Right renal cortex interstitium (tissue), 3 donors: ENCODE results near the gene SH3BGR. TPM values are rescaled to one million over a fixed set of nuclear protein-coding genes. Genes with fewer than 3 reads are reported as not detected.

ENCODE experiments used
- DNase-seq, 3 donors: peaks; one replicate each; pipeline ENCODE4 v3.0.0-alpha.2; 2013; ENCODE audit warnings: low read depth in 3 of 3, low spot score in 2 of 3
- polyA plus RNA-seq, 3 donors: library from polyadenylated mRNA; unstranded; fragments of 120-200 nt; gene quantifications; one replicate each; pipeline ENCODE4 v1.2.1, GENCODE V29; 2013; ENCODE audit not compliant: insufficient read length in 3 of 3

SH3BGR gene
- polyA plus RNA-seq, 3 donors = 4.5 to 6.8 (median 5.8) TPM

DNA sequence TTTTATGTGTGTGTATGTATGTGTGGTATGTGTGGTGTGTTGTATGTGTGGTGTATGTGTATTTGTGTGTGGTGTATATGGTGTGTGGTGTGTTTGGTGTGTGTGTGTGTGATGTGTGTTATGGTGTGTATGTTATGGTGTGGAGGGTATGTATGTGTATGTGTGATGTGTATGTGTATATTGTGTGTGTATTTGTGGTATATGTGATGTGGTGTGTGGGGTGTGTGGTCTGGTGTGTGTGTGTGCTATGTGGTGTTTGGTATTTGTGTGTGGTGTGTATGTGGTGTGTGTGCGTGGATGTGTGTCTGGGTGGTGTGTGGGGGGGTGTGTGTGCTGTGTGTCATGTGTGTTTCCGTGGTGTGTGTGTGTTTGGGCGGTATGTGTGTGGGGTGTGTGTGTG is 59.3 kb downstream of the SH3BGR start:
- DNase-seq = no peak

DNA sequence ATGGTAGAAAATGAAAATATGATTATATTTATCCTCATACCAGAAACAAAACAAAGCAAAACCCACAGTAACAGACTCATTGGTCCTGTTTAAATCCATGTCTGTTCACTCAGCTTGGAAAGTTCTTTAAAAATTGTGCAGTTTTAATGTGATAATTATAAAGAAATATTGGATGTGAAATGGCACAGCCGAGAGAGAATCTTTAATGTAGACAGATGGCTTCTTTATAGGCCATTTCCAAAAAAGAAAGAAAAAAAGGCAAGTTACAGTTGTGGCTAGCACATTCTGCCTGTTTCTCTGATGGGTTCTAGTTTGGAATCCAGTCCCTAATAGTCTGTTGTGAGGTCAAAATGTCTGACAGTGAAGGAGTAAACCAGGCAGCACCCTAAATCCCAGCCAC is 62.0 kb downstream of the SH3BGR start:
- DNase-seq = no peak

DNA sequence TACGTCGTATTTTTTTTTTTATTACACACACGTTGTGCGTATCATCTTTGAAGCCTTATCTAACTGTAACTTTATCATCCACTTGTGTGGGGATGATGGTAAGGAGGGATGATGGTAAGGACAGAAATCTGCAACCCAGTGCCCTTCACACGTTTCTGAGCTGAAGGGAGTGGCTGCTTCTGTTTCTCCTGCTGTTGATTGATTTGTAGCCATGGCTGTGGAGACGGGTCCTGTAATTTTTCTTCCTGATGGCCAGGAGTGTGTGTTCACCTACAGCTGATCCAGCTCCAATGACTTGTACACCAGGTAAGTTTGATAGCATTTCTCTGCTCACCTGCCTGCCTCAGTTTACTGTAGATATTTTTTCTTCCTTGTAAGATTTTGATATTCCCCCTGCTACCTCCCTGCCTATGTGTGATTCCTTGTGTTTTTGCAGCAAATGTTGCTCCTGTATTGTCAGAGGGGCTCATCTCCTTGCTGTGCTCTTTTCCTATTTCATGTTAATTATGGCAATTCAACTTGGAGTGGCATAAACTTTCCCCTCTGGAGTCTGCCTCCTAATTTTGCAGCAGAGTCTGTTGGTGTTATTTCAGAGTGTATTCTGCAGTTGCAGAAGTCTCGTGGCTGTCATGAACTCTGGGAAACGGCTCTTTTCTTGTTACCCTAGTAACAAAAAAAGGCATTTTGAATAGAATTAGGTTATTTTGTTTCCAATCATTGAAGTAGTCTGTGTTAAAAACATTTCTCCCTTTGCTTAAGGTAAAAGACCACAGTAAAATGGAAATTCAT is 64.1 kb downstream of the SH3BGR start:
- DNase-seq = no peak

DNA sequence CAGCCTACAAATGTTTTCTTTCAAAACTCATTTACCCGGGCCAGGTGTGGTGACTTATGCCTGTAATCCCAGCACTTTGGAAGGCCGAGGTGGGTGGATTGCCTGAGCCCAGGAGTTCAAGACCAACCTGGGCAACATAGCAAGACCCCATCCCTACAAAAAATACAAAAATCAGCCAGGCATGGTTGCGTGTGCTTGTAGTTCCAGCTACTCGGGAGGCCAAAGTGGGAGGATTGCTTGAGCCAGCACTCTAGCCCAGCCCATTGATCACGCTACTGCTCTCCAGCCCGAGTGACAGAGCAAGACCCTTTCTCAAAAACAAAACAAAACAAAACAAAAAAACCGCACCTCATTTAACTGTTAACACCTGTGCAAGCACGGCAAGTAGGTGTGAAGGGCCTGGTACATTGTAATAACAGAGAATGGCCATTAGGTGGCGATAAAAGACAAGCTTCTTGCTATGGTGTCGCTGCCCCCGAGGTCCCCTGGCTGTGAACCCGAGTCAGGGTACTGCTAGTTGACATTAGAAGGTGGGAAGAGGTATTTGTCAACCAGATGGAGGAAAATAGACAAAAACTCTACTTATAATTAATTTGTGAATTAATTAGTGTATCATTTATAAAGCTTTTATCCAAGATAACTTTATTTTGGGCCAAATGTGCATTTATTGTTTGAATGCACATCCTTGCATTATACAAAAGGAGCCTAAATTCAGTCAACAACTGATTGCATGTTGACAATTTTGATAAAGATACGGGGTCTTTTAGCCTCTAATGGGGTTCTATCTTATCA is 66.5 kb downstream of the SH3BGR start:
- peak in 2 of 3 donors; percentile 25 to 48 for DNase-seq

DNA sequence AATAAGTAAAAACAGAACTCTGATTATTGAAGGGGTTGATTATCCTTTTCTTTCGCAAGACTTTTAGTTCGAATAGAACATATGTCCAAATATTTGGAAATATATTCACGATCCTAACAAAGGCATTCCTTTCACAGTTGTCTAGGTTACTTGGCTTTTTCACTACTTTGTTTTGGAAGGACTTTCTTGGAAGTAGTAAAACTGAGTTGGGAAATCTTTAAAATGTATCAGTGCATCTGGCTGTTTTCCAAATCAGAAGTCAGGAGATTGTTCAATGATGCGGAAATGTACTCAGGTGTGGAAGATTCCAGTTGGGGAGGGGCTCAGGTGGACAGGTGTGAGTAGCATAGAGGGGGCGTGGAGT is 67.1 kb downstream of the SH3BGR start:
- DNase-seq = no peak

DNA sequence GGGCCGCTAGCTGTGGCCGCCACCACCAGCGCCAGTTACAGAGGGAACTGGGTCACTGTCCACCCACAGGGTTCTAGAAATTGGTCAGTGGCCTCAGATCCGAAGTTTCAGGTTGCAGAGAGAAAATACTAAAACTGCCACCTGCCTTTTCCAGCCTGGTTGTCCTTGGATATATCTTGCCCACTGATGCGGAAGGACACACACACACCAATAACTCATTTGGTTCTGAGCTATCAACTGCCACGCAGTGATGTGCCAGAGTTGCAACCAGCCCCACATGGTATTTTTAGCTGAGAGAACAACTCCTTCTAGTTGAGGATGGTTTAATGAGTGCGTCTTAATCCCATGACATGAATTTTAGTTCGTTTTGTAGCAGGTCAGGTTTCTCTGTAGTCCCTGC is 68.1 kb downstream of the SH3BGR start:
- DNase-seq = peak in 1 of 3 donors; percentile 17

DNA sequence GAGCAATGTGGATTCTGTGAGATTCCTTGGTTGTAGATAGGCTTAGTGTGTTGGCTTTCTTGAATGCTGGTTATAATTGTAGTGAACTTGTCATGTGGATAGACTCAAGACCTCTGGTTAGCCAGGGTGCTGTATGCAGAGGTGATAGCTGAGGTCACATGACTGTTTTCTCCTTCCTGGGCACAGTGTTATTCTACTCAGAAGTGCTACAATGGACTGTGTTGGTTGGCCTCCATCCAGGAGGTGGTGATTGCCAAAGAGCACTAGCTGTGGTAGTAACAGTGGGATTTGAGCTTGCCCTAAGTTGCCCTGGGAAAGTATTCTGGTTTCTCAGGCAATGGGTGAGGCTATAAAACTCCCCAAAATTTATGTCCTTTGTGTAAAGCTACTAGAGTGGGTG is 71.6 kb downstream of the SH3BGR start:
- no peak for DNase-seq

DNA sequence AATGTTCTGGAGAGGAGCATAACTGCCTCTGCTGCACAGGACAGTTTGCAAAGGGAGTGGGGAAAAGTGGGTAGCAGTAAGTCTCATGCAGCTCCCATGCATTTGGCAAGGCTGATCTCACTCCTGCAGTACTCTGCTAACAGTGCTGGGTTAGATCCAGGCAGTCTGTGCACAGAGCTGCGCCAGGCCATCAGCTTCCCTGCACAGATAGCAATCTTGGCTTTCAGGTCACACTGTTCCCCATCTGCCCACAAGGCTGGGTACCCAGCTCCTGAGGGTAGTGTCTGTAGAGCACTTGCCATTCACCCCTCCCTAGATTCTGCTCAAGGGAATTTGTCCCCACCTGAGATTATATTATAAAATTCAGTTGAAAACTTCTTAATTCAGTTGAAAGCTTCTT is 72.1 kb downstream of the SH3BGR start:
- no peak for DNase-seq

DNA sequence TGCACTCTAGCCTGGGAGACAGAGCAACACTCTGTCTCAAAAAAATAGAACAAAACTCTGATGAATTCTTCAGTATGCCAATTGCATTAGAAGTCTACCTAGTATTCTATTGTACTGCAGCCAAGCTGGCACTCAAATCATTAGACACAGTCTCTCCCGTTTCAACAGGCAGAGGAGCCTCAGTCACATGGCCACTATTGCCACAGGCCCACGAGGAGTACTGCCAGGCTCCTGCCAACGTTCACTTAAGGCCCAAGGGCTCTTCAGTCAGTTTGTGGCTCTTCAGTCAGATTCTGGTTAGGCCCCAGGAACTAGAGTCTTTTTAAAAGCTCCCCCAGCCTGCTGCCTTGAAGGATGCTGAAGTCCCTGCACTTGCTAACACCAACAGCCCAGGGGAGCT is 73.4 kb downstream of the SH3BGR start:
- no peak for DNase-seq

DNA sequence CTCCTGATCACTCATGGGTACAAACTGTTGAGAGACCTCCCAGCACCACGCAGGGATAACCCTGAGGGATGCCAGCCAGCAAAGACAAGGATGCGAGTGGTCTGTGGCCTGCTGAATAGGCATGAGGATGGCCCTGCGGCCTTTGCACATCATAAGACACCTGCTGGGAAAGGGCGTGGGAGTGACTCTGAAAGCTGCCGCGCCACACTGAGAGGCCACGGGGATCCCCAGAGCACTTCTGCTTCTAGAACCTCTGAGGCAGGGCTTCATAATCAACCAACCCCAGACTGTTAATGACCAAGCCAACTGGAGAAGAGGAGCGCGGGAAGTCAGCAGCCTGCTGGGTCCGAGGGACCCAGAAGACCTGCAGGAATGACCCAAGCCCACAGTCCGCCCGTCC is 73.8 kb downstream of the SH3BGR start:
- no peak for DNase-seq

DNA sequence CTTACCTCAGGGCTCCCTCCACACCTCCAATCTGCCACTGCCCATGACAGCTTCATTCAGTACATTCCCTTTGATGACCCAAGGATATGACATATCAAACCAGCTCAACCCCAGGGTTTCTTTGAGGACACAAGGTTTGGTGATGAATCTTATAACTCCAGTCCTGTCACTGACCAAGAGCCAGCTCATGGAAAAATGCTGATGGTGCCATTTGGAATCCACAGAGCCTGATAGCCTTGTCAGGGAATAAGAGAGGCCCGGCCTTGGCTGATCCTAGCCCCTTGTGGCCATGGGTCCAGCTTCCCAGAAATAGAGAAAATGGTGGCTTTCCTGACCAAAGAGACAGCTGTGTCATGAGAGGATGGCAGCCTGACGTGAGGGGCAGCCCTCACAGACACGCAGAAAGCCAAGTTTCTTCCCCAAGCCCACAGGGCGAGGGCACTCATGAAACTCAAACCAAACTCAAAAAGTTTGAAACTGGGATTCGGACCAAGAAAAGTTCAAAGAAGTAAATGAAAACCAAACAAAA is 75.4 kb downstream of the SH3BGR start:
- DNase-seq = no peak

DNA sequence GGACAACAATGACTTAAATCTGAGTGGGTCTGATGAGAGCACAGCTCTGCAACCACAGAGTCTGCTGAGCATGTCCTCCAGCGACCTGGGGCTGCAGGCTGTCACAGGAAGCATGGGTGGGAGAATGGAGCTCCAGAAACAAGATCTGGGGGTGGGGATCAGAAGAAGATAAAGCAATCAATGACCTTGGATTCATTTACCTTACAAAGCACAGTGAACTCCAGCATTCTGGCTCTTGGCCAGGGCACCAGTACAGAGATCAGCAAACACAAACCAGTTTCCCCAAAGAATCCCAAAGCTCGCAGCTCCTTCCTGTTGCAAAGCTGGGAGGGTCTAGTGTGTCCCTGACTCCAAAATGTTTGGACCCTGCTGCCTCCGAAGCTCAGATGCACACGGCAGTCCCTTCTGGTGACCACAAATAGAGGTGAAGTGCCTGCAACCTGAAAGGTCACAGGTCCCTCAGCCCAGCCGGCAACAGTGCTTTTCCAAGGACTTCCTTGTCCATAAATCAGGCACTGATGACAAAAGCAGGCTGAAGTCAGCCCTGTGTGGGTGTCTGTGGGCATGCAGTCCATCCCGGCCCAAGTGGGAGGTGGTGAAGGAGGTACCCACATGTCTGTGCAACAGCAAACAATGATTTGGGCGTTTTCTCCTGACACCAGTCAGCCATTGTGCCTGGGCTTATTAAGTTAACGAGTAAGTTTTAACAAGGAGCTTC is 76.1 kb downstream of the SH3BGR start:
- DNase-seq = no peak

DNA sequence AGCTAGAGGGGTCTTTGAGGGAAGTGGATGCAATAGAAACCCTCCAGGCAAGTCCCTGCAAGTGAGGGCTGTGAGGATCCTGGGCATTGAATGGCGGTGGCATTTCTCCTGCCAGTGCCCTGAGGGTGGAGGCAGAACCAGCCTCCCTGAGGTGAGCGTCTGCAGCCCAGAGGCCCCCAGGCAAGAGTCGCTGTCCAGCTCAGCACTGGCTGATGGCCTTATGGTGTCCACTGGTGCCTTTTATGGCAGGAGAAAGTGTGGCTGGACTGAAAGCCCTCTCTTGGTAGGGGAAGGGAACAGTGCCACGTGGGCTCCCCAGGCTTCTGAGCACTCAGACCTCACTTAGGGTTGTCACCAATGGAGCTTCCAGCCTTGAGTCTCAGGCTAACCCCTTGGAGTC is 77.3 kb downstream of the SH3BGR start:
- DNase-seq = no peak

DNA sequence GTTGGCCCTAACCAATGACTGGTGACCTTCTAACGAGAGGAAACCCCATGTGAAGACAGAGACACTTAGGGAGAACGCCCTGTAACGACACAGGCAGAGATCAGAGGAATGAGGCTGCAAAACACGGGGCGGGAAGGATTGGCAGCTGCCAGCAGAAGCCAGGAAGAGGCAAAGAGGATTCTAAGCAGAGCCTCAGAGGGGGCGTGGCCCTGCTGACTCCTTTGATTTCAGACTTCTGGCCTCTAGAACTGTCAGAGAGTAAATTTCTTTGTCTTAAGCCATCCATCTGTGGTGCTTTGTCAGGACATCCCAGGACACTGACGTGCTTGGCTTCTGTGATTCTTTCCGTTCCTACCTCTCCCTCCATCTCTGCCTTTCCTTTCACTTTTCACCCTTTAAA is 79.3 kb downstream of the SH3BGR start:
- no peak for DNase-seq

DNA sequence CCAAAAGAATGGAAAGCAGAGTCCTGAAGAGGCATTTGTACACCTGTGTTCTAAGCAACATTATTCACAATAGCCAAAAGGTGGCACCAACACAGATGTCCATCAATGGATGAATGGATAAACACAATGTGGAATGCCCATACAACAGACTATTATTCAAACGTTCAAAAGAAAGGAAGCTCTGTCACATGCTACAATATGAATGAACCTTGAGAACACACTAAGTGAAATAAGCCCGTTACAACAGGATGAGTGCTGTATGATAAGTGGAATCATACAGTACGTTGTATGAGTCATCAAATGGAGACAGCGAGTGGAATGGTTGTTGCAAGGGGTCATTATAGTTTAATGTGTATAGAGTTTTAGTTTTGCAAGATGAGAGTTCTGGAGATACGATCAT is 80.1 kb downstream of the SH3BGR start:
- DNase-seq = no peak

DNA sequence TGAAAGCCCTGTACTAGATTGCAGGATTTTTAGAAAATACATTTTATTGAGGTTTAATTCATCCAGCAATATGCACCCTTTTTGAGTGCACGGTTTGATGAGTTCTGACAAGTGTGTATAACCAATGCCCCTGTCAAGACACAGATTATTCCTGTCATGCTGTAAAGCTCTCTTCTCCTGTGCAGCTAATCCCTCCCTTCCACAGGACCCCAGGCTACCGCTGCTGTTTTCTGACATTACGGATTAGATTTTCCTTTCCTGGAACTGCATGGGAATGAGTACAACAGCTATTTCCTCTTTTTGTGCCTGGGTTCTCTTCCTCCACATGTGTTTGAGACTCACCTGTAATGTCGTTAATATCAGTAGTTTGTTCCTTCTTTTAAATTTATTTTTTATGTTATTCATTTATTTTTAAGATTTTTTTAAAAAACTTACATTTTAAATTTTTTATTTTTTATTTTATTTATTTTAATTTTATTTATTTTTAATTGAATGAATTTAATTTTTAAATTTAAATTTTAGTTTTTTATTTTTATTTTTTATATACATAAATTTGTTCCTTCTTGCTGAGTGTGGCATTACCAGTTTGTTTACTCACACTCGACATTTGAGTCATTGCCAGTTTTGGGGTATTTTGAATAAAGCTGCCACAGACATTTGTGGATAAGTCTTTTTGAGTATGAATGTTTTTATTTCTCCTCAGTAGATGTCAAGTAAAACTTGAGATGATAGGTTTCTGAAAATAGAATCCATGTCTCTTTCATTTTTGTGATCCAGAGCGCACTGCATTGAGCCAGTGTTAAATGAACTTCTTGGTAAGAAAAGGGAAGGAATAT is 82.0 kb downstream of the SH3BGR start:
- no peak for DNase-seq

DNA sequence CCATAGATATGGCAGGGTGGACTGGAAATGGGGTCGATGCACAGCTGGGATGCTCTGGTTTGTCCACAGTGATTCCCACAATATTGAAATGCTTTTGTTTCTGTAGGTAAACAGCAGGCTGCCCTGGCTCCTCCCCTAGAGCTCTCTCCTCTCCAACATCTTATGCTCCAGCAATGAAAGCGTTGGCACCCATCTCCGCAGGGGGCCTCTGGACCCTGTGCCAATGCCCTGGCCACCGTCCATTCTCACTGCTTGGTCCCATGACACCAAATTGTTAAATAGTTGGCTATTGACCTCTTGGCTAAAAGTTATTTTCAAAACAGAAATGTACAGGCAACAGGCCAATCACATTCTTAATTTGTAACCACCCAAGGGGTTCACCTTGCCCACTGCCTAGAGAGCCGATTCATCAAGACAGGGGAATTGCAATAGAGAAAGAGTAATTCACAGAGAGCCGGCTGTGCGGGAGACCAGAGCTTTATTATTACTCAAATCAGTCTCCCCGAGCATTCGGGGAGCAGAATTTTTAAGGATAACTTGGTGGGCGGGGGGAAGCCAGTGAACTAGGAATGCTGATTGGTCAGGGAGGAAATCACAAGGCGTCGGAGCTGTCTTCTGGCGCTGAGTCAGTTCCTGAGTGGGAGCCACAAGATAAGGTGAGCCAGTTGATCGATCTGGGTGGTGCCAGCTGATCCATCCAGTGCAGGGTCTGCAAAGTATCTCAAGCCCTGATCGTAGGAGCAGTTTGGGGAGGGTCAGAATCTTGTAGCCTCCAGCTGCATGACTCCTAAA is 84.1 kb downstream of the SH3BGR start:
- DNase-seq = no peak

DNA sequence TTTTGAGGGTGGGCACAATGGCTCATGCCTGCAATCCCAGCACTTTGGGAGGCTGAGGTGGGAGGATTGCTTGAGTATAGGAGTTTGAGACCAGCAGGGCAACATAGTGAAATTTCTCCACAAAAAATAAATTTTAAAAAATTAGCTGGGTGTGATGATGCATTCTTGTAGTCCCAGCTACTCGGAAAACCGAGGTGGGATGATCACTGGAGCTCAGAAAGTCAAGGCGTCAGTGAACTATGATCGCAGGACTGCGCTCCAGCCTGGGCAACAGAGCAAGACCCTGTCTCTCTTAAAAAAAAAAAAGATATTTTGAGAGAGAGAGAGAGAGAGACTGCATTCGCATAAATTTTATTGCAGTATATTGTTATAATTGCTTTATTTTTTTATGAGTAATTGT is 85.1 kb downstream of the SH3BGR start:
- DNase-seq = no peak

DNA sequence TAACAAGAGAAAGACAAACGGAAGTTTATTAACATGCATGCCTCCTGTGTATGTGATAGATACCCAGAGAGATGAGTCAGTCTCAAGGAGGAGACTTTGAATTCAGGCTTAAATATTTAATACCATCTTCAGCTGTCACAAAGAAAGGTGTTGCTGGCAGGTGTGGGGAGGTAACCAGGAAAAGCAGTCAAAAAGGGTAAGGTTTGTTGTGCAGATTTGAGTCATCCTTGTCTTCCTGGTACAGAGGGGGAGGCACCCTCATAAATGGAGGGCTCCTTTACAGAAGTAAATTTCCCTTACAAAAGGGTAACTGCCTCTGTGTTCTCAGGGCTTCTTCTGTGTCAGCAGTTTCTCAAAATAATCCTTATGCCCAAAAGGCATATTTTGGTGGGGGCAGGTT is 85.8 kb downstream of the SH3BGR start:
- DNase-seq = no peak
